ENCODE data around the gene TENT4A.

DNA sequence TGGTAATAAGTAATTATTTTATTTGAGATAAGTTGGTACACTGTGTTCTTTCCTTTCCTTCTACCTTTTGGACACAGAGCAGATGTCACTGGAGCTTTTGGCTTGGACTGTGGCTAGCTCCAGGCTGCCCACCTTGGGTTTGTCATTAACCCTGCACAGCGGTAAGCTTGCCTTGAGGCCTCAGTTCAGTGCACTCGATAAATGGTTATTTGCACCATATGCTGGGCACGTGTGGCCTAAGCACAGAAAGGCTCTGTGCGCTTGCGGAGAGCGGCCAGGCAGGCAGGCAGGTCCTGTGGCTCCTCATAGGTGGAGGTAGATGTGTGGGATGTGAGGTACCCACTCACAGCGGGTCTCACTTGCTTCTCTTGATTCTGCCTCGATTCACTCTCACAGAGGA, 30.0 kb upstream of the TENT4A start:
- TF ChIP-seq, protein P1, sequence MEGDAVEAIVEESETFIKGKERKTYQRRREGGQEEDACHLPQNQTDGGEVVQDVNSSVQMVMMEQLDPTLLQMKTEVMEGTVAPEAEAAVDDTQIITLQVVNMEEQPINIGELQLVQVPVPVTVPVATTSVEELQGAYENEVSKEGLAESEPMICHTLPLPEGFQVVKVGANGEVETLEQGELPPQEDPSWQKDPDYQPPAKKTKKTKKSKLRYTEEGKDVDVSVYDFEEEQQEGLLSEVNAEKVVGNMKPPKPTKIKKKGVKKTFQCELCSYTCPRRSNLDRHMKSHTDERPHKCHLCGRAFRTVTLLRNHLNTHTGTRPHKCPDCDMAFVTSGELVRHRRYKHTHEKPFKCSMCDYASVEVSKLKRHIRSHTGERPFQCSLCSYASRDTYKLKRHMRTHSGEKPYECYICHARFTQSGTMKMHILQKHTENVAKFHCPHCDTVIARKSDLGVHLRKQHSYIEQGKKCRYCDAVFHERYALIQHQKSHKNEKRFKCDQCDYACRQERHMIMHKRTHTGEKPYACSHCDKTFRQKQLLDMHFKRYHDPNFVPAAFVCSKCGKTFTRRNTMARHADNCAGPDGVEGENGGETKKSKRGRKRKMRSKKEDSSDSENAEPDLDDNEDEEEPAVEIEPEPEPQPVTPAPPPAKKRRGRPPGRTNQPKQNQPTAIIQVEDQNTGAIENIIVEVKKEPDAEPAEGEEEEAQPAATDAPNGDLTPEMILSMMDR (IDR thresholded peaks at IDR 0.05): no peak
- TF ChIP-seq POLR2A (IDR thresholded peaks at IDR 0.05): no peak
